A673 (cell line): ENCODE results near the gene SEPHS2.

ENCODE experiments used
- CTCF ChIP-seq: fragments of 300-800, 200-600 bp; sonication (generic); conservative IDR thresholded peaks from 2 replicates; pipeline ENCODE4 v1.5.1; 2017; ENCODE audit warnings: low read depth, mild to moderate bottlenecking, antibody characterized with exemption, low read length, moderate library complexity, mixed read lengths
- EZH2 ChIP-seq: fragments of 200-600 bp; sonication (generic); IDR thresholded peaks from 2 replicates; pipeline ENCODE4 v1.6.1; 2017; ENCODE audit warnings: borderline replicate concordance, low read depth, mild to moderate bottlenecking, mixed read lengths, antibody characterized with exemption, low read length; ENCODE audit not compliant: poor library complexity, severe bottlenecking

DNA sequence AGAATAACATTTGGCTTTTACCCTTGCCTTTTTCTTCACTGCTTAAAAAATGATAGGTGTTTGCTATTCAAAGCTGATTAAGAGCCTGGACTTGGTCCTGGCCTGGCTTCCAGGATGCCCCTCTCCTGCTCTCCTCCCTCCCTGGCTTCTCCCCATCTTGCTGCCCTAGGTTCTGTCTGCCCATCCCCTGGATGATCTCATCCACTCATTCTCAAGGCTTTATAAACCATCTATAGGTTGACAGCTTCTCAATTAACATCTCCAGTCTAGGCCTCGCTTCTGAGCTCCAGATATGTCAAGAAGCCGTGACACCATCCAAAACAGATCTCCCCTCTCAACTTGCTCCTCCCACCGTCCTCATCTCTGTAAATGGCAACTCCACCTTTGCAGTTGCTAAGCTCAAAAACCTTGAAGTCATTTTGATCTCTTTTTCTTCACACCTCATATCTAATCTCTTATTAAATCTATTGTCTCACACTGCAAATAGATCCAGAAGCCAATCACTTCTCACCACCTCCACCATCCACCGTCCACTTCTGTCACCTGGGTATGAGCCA is 29.5 kb downstream of the SEPHS2 start:
- TF ChIP-seq CTCF (no peak), EZH2 (no peak)
